H1 (cell line): Measurements from ENCODE around the gene ZBTB1. TPM values are rescaled to one million over a fixed set of nuclear protein-coding genes. Genes with fewer than 3 reads are reported as not detected.

Experiments
- ASH2L ChIP-seq: fragments of 200-600, 300-600 bp; sonication (generic); IDR thresholded peaks from one replicate; pipeline ENCODE4 v1.7.1; 2017; ENCODE audit warnings: low read length
- ATF2 ChIP-seq: IDR thresholded peaks from 2 replicates; pipeline ENCODE4 v1.6.1; 2012; ENCODE audit warnings: low read length, inconsistent platforms
- CBX5 ChIP-seq: fragments of 300-800, 300-1000 bp; sonication (generic); IDR thresholded peaks from 2 replicates; pipeline ENCODE4 v1.7.1; 2016; ENCODE audit warnings: antibody characterized with exemption, low read length, low read depth
- CBX8 ChIP-seq: fragments of 300-800, 300-1000 bp; sonication (generic); IDR thresholded peaks from 2 replicates; pipeline ENCODE4 v1.7.1; 2016; ENCODE audit warnings: low read depth, low read length, borderline replicate concordance
- CHD7 ChIP-seq: fragments of 300-600 bp; sonication (generic); IDR thresholded peaks from 2 replicates; pipeline ENCODE4 v1.7.1; 2012; ENCODE audit warnings: low read length, moderate library complexity, mild to moderate bottlenecking, inconsistent platforms; ENCODE audit not compliant: insufficient replicate concordance
- RAD21 ChIP-seq, 2 experiments: IDR thresholded peaks in 1 of 2; conservative IDR thresholded peaks in 1 of 2; 2 replicates each; pipeline ENCODE4 v1.6.1; 2011; ENCODE audit warnings: low read depth in 2 of 2, low read length in 2 of 2, improper control_type of control experiment in 1 of 2, inconsistent platforms in 1 of 2, mild to moderate bottlenecking in 1 of 2, moderate library complexity in 1 of 2
- RNF2 ChIP-seq: fragments of 200-900, 300-1000 bp; sonication (generic); IDR thresholded peaks from 2 replicates; pipeline ENCODE4 v1.7.1; 2016; ENCODE audit warnings: borderline replicate concordance, low read depth, mild to moderate bottlenecking, antibody characterized with exemption, low read length; ENCODE audit not compliant: poor library complexity, severe bottlenecking; ENCODE audit errors: missing control alignments
- SIX5 ChIP-seq: IDR thresholded peaks from 2 replicates; pipeline ENCODE4 v1.6.1; 2011; ENCODE audit warnings: mild to moderate bottlenecking, low read depth, low read length
- polyA plus RNA-seq, 7 experiments: library from polyadenylated mRNA; depleted of rRNA in 3 of 7; stranded (reverse) in 5 of 7; unstranded in 2 of 7; fragments of >200 nt in 5 of 7; fragments of 200-250 nt in 2 of 7; gene quantifications; 1 replicate in 5 of 7; 2 replicates in 1 of 7; 4 replicates in 1 of 7; pipeline versions ENCODE4 v1.2.1 to v1.2.3, GENCODE V29; 2011 to 2013; ENCODE audit warnings: missing spikeins in 2 of 7, mixed read lengths in 2 of 7
- total RNA-seq: library from RNA; stranded (reverse); fragmentation: NEBNext Ultra II Directional; extraction: Animal tissue kit (Norgen Biotek cat#: 25700); gene quantifications from 2 replicates; pipeline ENCODE4 v1.2.1, GENCODE V29; 2021

ZBTB1 gene
- total and polyA plus RNA-seq, 2 of the 8 experiments (the other 6 are each of a cell fraction or from before 2014, with no cell fraction given) = 13.6 to 27.5 TPM

DNA sequence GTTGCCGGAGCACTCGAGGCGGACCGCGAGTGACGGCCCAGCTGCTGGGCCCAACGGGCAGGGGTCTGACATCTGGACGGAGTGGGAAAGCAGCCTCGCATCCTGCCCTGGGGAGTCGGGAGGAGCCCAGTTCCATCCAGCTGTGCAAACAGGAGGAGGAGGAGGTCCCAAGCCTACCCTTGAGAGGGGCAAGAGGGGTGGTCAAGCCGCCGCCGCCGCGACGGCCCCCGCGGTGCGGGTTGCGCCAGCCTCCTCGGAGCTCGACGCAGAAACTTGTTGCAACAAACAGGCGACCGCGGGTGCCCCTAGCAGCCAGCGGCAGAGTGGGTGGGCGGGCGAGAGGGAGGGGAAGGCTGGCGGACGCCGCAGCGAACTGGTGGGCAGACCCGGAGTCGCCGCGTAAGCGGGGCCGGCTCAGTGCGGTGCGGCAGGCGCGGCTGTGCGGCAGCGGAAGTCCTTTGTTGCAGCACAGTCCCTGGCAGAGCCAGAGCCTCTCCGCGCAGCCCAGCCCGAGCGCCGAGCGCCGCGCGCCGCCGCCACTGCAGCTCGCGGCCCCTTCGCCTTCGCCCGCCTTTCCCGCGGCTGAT is at the start of gene ZBTB1 (continued):
- TF ChIP-seq RAD21 (IDR thresholded peaks at IDR 0.05 in 1 of 2, conservative IDR thresholded peaks at IDR 0.05 in 1 of 2; ENCODE audit: low read depth in 2 of 2, low read length in 2 of 2) (no peak), SIX5 (no peak), CBX8 (no peak), ASH2L (no peak), CBX5 (no peak), ATF2 (no peak), RNF2 (no peak), CHD7 (no peak)
